ENCODE results near the gene LRRC4B.

The LRRC4B gene

GRCh38 chr19:50555033-50555432 is 13.2 kb downstream of the LRRC4B start:
- H3K4me3 ChIP-seq (ENCODE audit: low read length): no peak overlapping the region
- no peaks in the 10 kb centered on the region for H3K4me1 ChIP-seq (ENCODE audit: control insufficient read depth, insufficient read depth, low read length)
- H3K9ac ChIP-seq (ENCODE audit: low read length): no peak overlapping the region
- no peaks in the 10 kb centered on the region for H3K36me3 ChIP-seq (ENCODE audit: control insufficient read depth, insufficient read depth, low read length)
- peaks cover 7% of the 10 kb centered on the region for H3K27me3 ChIP-seq (ENCODE audit: control insufficient read depth, insufficient read depth, low read length)
- H3K27ac ChIP-seq (ENCODE audit: low read depth, low read length): no peak overlapping the region

GRCh38 chr19:50554212-50554611 is 14.0 kb downstream of the LRRC4B start:
- H3K27me3 ChIP-seq (ENCODE audit: control insufficient read depth, insufficient read depth, low read length): peaks cover 7% of the 10 kb centered on the region

GRCh38 chr19:50553134-50553703 is 15.0 kb downstream of the LRRC4B start:
- no peak overlapping the region for H3K9ac ChIP-seq (ENCODE audit: low read length)
- H3K27me3 ChIP-seq (ENCODE audit: control insufficient read depth, insufficient read depth, low read length): peaks cover 7% of the 10 kb centered on the region
- H3K27ac ChIP-seq (ENCODE audit: low read depth, low read length): no peak overlapping the region
- H3K36me3 ChIP-seq (ENCODE audit: control insufficient read depth, insufficient read depth, low read length): no peaks in the 10 kb centered on the region
- no peaks in the 10 kb centered on the region for H3K4me1 ChIP-seq (ENCODE audit: control insufficient read depth, insufficient read depth, low read length)
- H3K4me3 ChIP-seq (ENCODE audit: low read length): no peak overlapping the region

More at GRCh38 chr19:50554212-50554611, 14.0 kb downstream of the LRRC4B start:
- no peak overlapping the region for H3K27ac ChIP-seq (ENCODE audit: low read depth, low read length)
- H3K4me1 ChIP-seq (ENCODE audit: control insufficient read depth, insufficient read depth, low read length): no peaks in the 10 kb centered on the region
- no peaks in the 10 kb centered on the region for H3K36me3 ChIP-seq (ENCODE audit: control insufficient read depth, insufficient read depth, low read length)
- no peak overlapping the region for H3K4me3 ChIP-seq (ENCODE audit: low read length)
- H3K9ac ChIP-seq (ENCODE audit: low read length): no peak overlapping the region

- H3K4me3 ChIP-seq (ENCODE audit: low read length): no peak overlapping the region
- H3K27me3 ChIP-seq (ENCODE audit: control insufficient read depth, insufficient read depth, low read length): peaks cover 7% of the 10 kb centered on the region
- H3K4me1 ChIP-seq (ENCODE audit: control insufficient read depth, insufficient read depth, low read length): no peaks in the 10 kb centered on the region
- no peak overlapping the region for H3K27ac ChIP-seq (ENCODE audit: low read depth, low read length)
- H3K36me3 ChIP-seq (ENCODE audit: control insufficient read depth, insufficient read depth, low read length): no peaks in the 10 kb centered on the region
- H3K9ac ChIP-seq (ENCODE audit: low read length): no peak overlapping the region
Measured at GRCh38 chr19:50552540-50552939, 15.7 kb downstream of the LRRC4B start.

- Histone ChIP-seq H3K9ac (ENCODE audit: low read length) (no peak overlapping the region), H3K27me3 (ENCODE audit: control insufficient read depth, insufficient read depth, low read length) (peaks cover 7% of the 10 kb centered on the region)
Measured at GRCh38 chr19:50551715-50552187, 16.5 kb downstream of the LRRC4B start.

GRCh38 chr19:50551034-50551714 is 17.1 kb downstream of the LRRC4B start:
- H3K27ac ChIP-seq (ENCODE audit: low read depth, low read length): no peak overlapping the region
- no peaks in the 10 kb centered on the region for H3K36me3 ChIP-seq (ENCODE audit: control insufficient read depth, insufficient read depth, low read length)
- no peaks in the 10 kb centered on the region for H3K4me1 ChIP-seq (ENCODE audit: control insufficient read depth, insufficient read depth, low read length)
- no peak overlapping the region for H3K4me3 ChIP-seq (ENCODE audit: low read length)
- no peak overlapping the region for H3K9ac ChIP-seq (ENCODE audit: low read length)
- peaks cover 4% of the 10 kb centered on the region for H3K27me3 ChIP-seq (ENCODE audit: control insufficient read depth, insufficient read depth, low read length)

More at GRCh38 chr19:50551715-50552187, 16.5 kb downstream of the LRRC4B start:
- Histone ChIP-seq H3K36me3 (ENCODE audit: control insufficient read depth, insufficient read depth, low read length) (no peaks in the 10 kb centered on the region), H3K4me3 (ENCODE audit: low read length) (no peak overlapping the region), H3K4me1 (ENCODE audit: control insufficient read depth, insufficient read depth, low read length) (no peaks in the 10 kb centered on the region), H3K27ac (ENCODE audit: low read depth, low read length) (no peak overlapping the region)

- Histone ChIP-seq H3K9ac (ENCODE audit: low read length) (no peak overlapping the region), H3K4me1 (ENCODE audit: control insufficient read depth, insufficient read depth, low read length) (no peaks in the 10 kb centered on the region), H3K27me3 (ENCODE audit: control insufficient read depth, insufficient read depth, low read length) (peaks cover 4% of the 10 kb centered on the region), H3K27ac (ENCODE audit: low read depth, low read length) (no peak overlapping the region), H3K4me3 (ENCODE audit: low read length) (no peak overlapping the region), H3K36me3 (ENCODE audit: control insufficient read depth, insufficient read depth, low read length) (no peaks in the 10 kb centered on the region)
Measured at GRCh38 chr19:50550594-50550966, 17.7 kb downstream of the LRRC4B start.

- no peaks in the 10 kb centered on the region for H3K36me3 ChIP-seq (ENCODE audit: control insufficient read depth, insufficient read depth, low read length)
- no peak overlapping the region for H3K4me3 ChIP-seq (ENCODE audit: low read length)
- H3K9ac ChIP-seq (ENCODE audit: low read length): no peak overlapping the region
- H3K4me1 ChIP-seq (ENCODE audit: control insufficient read depth, insufficient read depth, low read length): no peaks in the 10 kb centered on the region
- peaks cover 4% of the 10 kb centered on the region for H3K27me3 ChIP-seq (ENCODE audit: control insufficient read depth, insufficient read depth, low read length)
- no peak overlapping the region for H3K27ac ChIP-seq (ENCODE audit: low read depth, low read length)
Measured at GRCh38 chr19:50549927-50550593, 18.2 kb downstream of the LRRC4B start.

GRCh38 chr19:50549059-50549926 is 18.9 kb downstream of the LRRC4B start:
- Histone ChIP-seq H3K27ac (ENCODE audit: low read depth, low read length) (no peak overlapping the region), H3K36me3 (ENCODE audit: control insufficient read depth, insufficient read depth, low read length) (no peaks in the 10 kb centered on the region), H3K9ac (ENCODE audit: low read length) (no peak overlapping the region)

GRCh38 chr19:50548191-50549058 is 19.8 kb downstream of the LRRC4B start:
- H3K27ac ChIP-seq (ENCODE audit: low read depth, low read length): no peak overlapping the region
- no peaks in the 10 kb centered on the region for H3K36me3 ChIP-seq (ENCODE audit: control insufficient read depth, insufficient read depth, low read length)
- H3K4me3 ChIP-seq (ENCODE audit: low read length): no peak overlapping the region
- peaks cover 4% of the 10 kb centered on the region for H3K27me3 ChIP-seq (ENCODE audit: control insufficient read depth, insufficient read depth, low read length)
- H3K4me1 ChIP-seq (ENCODE audit: control insufficient read depth, insufficient read depth, low read length): no peaks in the 10 kb centered on the region
- no peak overlapping the region for H3K9ac ChIP-seq (ENCODE audit: low read length)

More at GRCh38 chr19:50549059-50549926, 18.9 kb downstream of the LRRC4B start:
- Histone ChIP-seq H3K4me3 (ENCODE audit: low read length) (no peak overlapping the region), H3K27me3 (ENCODE audit: control insufficient read depth, insufficient read depth, low read length) (peaks cover 4% of the 10 kb centered on the region), H3K4me1 (ENCODE audit: control insufficient read depth, insufficient read depth, low read length) (no peaks in the 10 kb centered on the region)

GRCh38 chr19:50547385-50548190 is 20.6 kb downstream of the LRRC4B start:
- Histone ChIP-seq H3K27ac (ENCODE audit: low read depth, low read length) (no peak overlapping the region), H3K9ac (ENCODE audit: low read length) (no peak overlapping the region), H3K4me3 (ENCODE audit: low read length) (no peak overlapping the region), H3K4me1 (ENCODE audit: control insufficient read depth, insufficient read depth, low read length) (no peaks in the 10 kb centered on the region), H3K36me3 (ENCODE audit: control insufficient read depth, insufficient read depth, low read length) (no peaks in the 10 kb centered on the region), H3K27me3 (ENCODE audit: control insufficient read depth, insufficient read depth, low read length) (peaks cover 4% of the 10 kb centered on the region)

All from rectal smooth muscle tissue (tissue), 1 donor.